Measurements from ENCODE around the gene CHCHD6. TPM values are rescaled to one million over a fixed set of nuclear protein-coding genes. Genes with fewer than 3 reads are reported as not detected.
A peak's percentile ranks its signal among the peaks of the same experiment; 100 is the strongest.

CHCHD6 gene
- total RNA-seq, 1 experiment from 2014 or later, result 33.0 TPM

- no peaks in the 10 kb centered on the region for H3K36me3 ChIP-seq (ENCODE audit: low read depth, low read length)
- no peak overlapping the region for H3K4me2 ChIP-seq (ENCODE audit: low read length)
- H3K27me3 ChIP-seq (ENCODE audit: low read length), result peaks cover 24% of the 10 kb centered on the region
- H3K79me2 ChIP-seq (ENCODE audit: low read length), result peaks cover 5% of the 10 kb centered on the region; the same call in 1 of the 2 replicates
- H2AFZ ChIP-seq (ENCODE audit: low read length), result no peak overlapping the region
- TF ChIP-seq EZH2phosphoT487 (IDR thresholded peaks at IDR 0.05; ENCODE audit: borderline replicate concordance, low read length) (no peak), EZH2 (IDR thresholded peaks at IDR 0.05; ENCODE audit: low read length, unreplicated experiment) (no peak), CTCF (conservative IDR thresholded peaks at IDR 0.05; ENCODE audit: low read depth, low read length) (no peak)
- ChIA-PET POLR2A (ENCODE audit: unreplicated experiment) (no interaction called here), CTCF (no interaction called here)
- no peaks in the 10 kb centered on the region for H3K9me2 ChIP-seq (replicated peaks; ENCODE audit: low read length)
- H3K4me3 ChIP-seq (ENCODE audit: low read length), result no peak overlapping the region
- H3K9me3 ChIP-seq (ENCODE audit: low read length), result no peaks in the 10 kb centered on the region
- intact Hi-C loops (cut with micrococcal nuclease), result no loop called here
- no peaks in the 10 kb centered on the region for H3F3A ChIP-seq (ENCODE audit: low read length, unreplicated experiment)
- no peak overlapping the region for H3K9ac ChIP-seq (ENCODE audit: low read length)
- no peaks in the 10 kb centered on the region for H4K20me1 ChIP-seq (ENCODE audit: low read length)
- no peak overlapping the region for H3K27ac ChIP-seq (ENCODE audit: low read length)
- H3K4me1 ChIP-seq (ENCODE audit: insufficient read depth, low read length), result no peaks in the 10 kb centered on the region
- ATAC-seq (no peak), DNase-seq (no peak)
- BruUV-seq (replicated peaks), result no TSS peak
Observed at GRCh38 chr3:126658584-126658983, 45.5 kb upstream of the CHCHD6 start.

- Histone ChIP-seq H3K9me3 (ENCODE audit: low read length) (no peaks in the 10 kb centered on the region), H3F3A (ENCODE audit: low read length, unreplicated experiment) (no peaks in the 10 kb centered on the region), H3K27me3 (ENCODE audit: low read length) (peaks cover 24% of the 10 kb centered on the region), H3K4me1 (ENCODE audit: insufficient read depth, low read length) (no peaks in the 10 kb centered on the region), H3K4me3 (ENCODE audit: low read length) (no peak overlapping the region), H3K9me2 (replicated peaks; ENCODE audit: low read length) (no peaks in the 10 kb centered on the region), H3K79me2 (ENCODE audit: low read length) (no peaks in the 10 kb centered on the region), H2AFZ (ENCODE audit: low read length) (no peak overlapping the region), H4K20me1 (ENCODE audit: low read length) (no peaks in the 10 kb centered on the region), H3K4me2 (ENCODE audit: low read length) (peak overlapping the region; percentile 41; the same call in 1 of the 2 replicates), H3K27ac (ENCODE audit: low read length) (no peak overlapping the region), H3K36me3 (ENCODE audit: low read depth, low read length) (no peaks in the 10 kb centered on the region), H3K9ac (ENCODE audit: low read length) (no peak overlapping the region)
- no TSS peak for BruUV-seq (replicated peaks)
- no peak for TF ChIP-seq EZH2phosphoT487 (IDR thresholded peaks at IDR 0.05; ENCODE audit: borderline replicate concordance, low read length)
- peak; percentile 51; the same call in 1 of the 2 replicates for TF ChIP-seq CTCF (conservative IDR thresholded peaks at IDR 0.05; ENCODE audit: low read depth, low read length)
- intact Hi-C loops (cut with micrococcal nuclease), result no loop called here
- ChIA-PET CTCF (interaction anchor here (0.6 kb wide), 1 partner anchor 99 kb away, joined by 3 read pairs; no protein-coding TSS in a partner anchor), POLR2A (ENCODE audit: unreplicated experiment) (no interaction called here)
- peak; percentile 83 for ATAC-seq
- DNase-seq, result peak; percentile 56
Observed at GRCh38 chr3:126659915-126660886, 43.8 kb upstream of the CHCHD6 start.

Measured in PC-3 (cell line).